Effector memory CD4-positive, alpha-beta T cell (primary cell): ENCODE measurements around the gene MYH7B.

Experiments used
- DNase-seq, 3 donors: peaks; one replicate each; pipeline ENCODE4 v3.0.0-alpha.2; 2020
- H3K27ac ChIP-seq: 2 replicates; pipeline ENCODE4 v1.7.0; 2013; ENCODE audit warnings: mild to moderate bottlenecking, low read length, moderate library complexity; ENCODE audit not compliant: insufficient read depth, poor library complexity, severe bottlenecking
- H3K27me3 ChIP-seq: replicated peaks from 2 replicates; pipeline ENCODE4 v1.7.0; 2013; ENCODE audit warnings: mild to moderate bottlenecking, low read length; ENCODE audit not compliant: insufficient read depth, control insufficient read depth, poor library complexity, severe bottlenecking
- H3K36me3 ChIP-seq: 2 replicates; pipeline ENCODE4 v1.7.0; 2013; ENCODE audit warnings: mild to moderate bottlenecking, low read length, moderate library complexity; ENCODE audit not compliant: control insufficient read depth, insufficient read depth
- H3K4me1 ChIP-seq: 2 replicates; pipeline ENCODE4 v1.7.0; 2013; ENCODE audit warnings: low read length, mild to moderate bottlenecking; ENCODE audit not compliant: control insufficient read depth, insufficient read depth, poor library complexity, severe bottlenecking
- H3K4me3 ChIP-seq: 2 replicates; pipeline ENCODE4 v1.7.0; 2013; ENCODE audit warnings: low read length, low read depth, mild to moderate bottlenecking; ENCODE audit not compliant: insufficient read depth, poor library complexity, severe bottlenecking
- H3K9me3 ChIP-seq: 2 replicates; pipeline ENCODE4 v1.7.0; 2013; ENCODE audit warnings: mild to moderate bottlenecking, low read length, moderate library complexity; ENCODE audit not compliant: control insufficient read depth

MYH7B gene

DNA sequence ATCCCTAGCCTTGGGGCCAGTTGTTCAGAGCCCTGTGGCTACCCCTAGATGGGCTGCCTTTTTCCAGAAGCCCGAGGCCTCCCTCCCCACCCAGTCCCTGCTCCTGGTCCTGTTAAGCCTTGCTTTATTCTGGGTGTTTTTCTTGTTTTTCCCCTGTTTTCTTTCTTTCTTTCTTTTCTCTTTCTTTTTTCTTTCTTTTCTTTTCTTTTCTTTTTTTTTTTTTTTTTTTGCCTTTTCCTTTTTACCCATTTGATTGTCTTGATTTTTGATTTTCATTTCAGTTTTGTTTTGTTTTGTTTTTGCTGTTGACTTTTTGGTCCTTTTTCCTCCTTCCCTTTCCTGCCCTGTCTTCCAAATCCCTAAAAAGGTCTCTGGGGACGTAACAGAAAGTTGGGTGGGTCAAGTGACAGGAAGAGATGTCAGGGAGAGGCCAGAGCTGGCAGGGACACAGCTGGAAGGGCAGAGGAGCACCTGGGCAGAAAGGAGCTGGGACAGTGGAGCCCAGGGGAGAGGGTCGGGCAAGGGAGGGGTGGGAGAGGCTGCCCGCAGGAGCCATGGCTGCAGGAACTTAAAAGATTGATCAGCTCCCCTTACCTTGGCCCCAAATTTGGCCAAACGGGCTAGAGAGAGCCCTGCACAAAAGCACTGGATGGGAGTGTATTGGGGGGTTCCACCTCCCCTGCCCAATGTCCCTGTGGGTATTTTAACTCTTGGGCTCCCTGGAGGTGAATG, 27.6 kb downstream of the MYH7B start:
- Histone ChIP-seq H3K27ac (no peak overlapping the region), H3K36me3 (no peaks in the 10 kb centered on the region), H3K9me3 (no peaks in the 10 kb centered on the region), H3K4me1 (no peaks in the 10 kb centered on the region), H3K4me3 (no peak overlapping the region), H3K27me3 (no peaks in the 10 kb centered on the region)
- no peak for DNase-seq

- Histone ChIP-seq H3K27me3 (no peaks in the 10 kb centered on the region), H3K27ac (no peak overlapping the region)
- no peak for DNase-seq
These were observed 28.5 kb downstream of the MYH7B start for GRCh38 chr20:34983995-34984735.

DNA sequence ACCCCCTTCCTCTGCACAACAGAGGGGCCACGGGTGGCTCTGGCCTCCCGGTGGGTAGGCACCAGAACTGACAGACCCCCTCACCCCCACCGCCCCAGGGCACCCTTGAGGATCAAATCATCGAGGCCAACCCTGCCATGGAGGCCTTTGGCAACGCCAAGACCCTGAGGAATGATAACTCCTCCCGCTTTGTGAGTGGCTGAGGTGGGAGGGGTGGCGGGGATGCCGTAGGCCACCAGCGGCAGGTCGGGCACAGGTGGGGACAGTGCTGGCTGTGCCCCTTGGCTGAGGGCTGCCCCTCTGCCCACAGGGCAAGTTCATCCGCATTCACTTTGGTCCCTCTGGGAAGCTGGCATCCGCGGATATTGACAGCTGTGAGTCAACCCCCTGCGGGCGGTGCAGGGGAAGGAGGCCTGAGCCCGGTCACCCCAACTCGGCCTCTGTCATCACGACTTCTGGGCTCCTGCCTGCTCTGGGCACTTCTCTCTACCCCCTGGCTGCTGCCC, 29.1 kb downstream of the MYH7B start:
- no peak overlapping the region for H3K4me3 ChIP-seq
- no peak overlapping the region for H3K27ac ChIP-seq
- no peaks in the 10 kb centered on the region for H3K27me3 ChIP-seq
- no peaks in the 10 kb centered on the region for H3K4me1 ChIP-seq
- H3K36me3 ChIP-seq = no peaks in the 10 kb centered on the region
- DNase-seq = no peak
- no peaks in the 10 kb centered on the region for H3K9me3 ChIP-seq

More at GRCh38 chr20:34983995-34984735, 28.5 kb downstream of the MYH7B start:
- no peaks in the 10 kb centered on the region for H3K4me1 ChIP-seq
- H3K9me3 ChIP-seq = no peaks in the 10 kb centered on the region
- no peak overlapping the region for H3K4me3 ChIP-seq
- H3K36me3 ChIP-seq = no peaks in the 10 kb centered on the region

- H3K27ac ChIP-seq = no peak overlapping the region
- no peaks in the 10 kb centered on the region for H3K27me3 ChIP-seq
- H3K36me3 ChIP-seq = no peaks in the 10 kb centered on the region
- no peaks in the 10 kb centered on the region for H3K4me1 ChIP-seq
- H3K4me3 ChIP-seq = no peak overlapping the region
- H3K9me3 ChIP-seq = no peaks in the 10 kb centered on the region
- DNase-seq = no peak
These were observed 30.0 kb downstream of the MYH7B start for GRCh38 chr20:34985461-34986310.

- H3K27ac ChIP-seq = no peak overlapping the region
- H3K4me3 ChIP-seq = no peak overlapping the region
- no peak for DNase-seq
- H3K36me3 ChIP-seq = no peaks in the 10 kb centered on the region
- H3K4me1 ChIP-seq = no peaks in the 10 kb centered on the region
- no peaks in the 10 kb centered on the region for H3K9me3 ChIP-seq
- H3K27me3 ChIP-seq = no peaks in the 10 kb centered on the region
These were observed 30.9 kb downstream of the MYH7B start for GRCh38 chr20:34986311-34987287.

DNA sequence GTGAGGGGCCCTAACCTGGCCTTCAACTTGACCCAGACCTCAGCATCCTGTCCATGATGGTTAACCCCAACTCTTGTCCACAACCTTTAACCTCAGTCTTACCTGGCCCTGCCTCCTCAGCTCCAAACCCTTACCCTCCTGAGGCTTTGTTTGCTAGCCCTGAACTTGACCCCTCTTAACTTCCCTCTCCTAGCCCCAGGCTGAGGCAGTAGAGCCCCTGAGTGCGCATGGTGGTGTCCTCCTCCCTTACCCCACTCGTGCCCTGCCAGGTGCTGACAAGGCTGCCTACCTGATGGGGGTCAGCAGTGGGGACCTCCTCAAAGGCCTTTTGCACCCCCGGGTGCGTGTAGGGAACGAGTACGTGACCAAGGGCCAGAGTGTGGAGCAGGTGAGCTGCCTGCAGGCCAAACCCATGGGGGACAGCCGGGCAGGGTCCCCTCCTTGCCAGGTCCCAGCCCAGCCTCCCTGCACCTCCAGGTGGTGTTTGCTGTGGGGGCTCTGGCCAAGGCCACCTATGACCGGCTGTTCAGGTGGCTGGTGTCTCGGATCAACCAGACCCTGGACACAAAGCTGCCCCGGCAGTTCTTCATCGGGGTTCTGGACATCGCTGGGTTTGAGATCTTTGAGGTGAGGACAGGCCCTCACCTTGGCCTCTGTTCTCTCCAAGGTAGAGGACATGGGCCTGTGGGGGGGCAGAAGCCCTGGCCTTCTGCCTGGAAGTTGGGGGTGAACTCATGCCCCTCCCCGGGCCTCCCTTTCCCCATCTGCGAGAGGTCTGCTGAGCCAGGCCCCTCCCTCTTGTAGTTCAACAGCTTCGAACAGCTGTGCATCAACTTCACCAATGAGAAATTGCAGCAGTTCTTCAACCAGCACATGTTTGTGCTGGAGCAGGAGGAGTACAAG, 31.9 kb downstream of the MYH7B start:
- H3K4me3 ChIP-seq = no peak overlapping the region
- H3K27ac ChIP-seq = no peak overlapping the region
- DNase-seq = no peak
- no peaks in the 10 kb centered on the region for H3K36me3 ChIP-seq
- no peaks in the 10 kb centered on the region for H3K27me3 ChIP-seq
- H3K4me1 ChIP-seq = no peaks in the 10 kb centered on the region
- H3K9me3 ChIP-seq = no peaks in the 10 kb centered on the region

DNA sequence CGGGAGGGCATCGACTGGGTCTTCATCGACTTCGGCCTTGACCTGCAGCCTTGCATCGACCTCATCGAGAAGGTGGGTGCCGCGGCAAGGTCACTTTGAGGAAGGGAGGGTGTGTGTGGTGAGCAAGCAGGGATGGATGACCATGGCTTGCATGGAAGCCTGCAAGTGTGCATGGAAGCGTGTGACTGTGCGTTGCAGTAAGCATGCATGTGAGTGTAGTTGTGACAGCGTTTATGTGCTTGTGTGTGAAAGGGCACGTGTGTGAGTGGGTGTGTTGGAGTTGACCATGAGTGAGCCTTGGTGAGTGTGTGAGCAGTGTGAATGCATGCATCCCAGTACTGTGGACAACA, 32.5 kb downstream of the MYH7B start:
- DNase-seq = no peak
- H3K36me3 ChIP-seq = no peaks in the 10 kb centered on the region
- H3K4me3 ChIP-seq = no peak overlapping the region
- no peaks in the 10 kb centered on the region for H3K27me3 ChIP-seq
- H3K27ac ChIP-seq = no peak overlapping the region
- no peaks in the 10 kb centered on the region for H3K4me1 ChIP-seq
- no peaks in the 10 kb centered on the region for H3K9me3 ChIP-seq

GRCh38 chr20:34989118-34989517, 33.5 kb downstream of the MYH7B start:
- Histone ChIP-seq H3K27me3 (no peaks in the 10 kb centered on the region), H3K9me3 (no peaks in the 10 kb centered on the region), H3K27ac (no peak overlapping the region), H3K4me3 (no peak overlapping the region), H3K36me3 (peaks cover under 1% of the 10 kb centered on the region), H3K4me1 (no peaks in the 10 kb centered on the region)
- DNase-seq = no peak
